ENCODE results near the gene TNIP1. TPM values are rescaled to one million over a fixed set of nuclear protein-coding genes. Genes with fewer than 3 reads are reported as not detected.
A peak's percentile ranks its signal among the peaks of the same experiment; 100 is the strongest.

TNIP1 gene
- total and polyA plus RNA-seq, 2 experiments from 2014 or later, result 94.9 to 134 TPM

- Histone ChIP-seq H3K36me3 (peaks cover 20% of the 10 kb centered on the region), H3K27ac (no peak overlapping the region), H3K4me3 (no peak overlapping the region), H3K4me1 (ENCODE audit: low read depth) (peaks cover 12% of the 10 kb centered on the region), H3K9me3 (ENCODE audit: low read depth) (no peaks in the 10 kb centered on the region), H3K27me3 (no peaks in the 10 kb centered on the region)
- no peak for DNase-seq (ENCODE audit: low read depth in 1 of 2, low spot score in 1 of 2)
- TF ChIP-seq CTCF (IDR thresholded peaks at IDR 0.05; ENCODE audit: low read depth, low read length), result no peak
Observed at GRCh38 chr5:151064916-151065499, 15.8 kb downstream of the TNIP1 start.

- H3K4me1 ChIP-seq (ENCODE audit: low read depth), result peaks cover 12% of the 10 kb centered on the region
- no peaks in the 10 kb centered on the region for H3K27me3 ChIP-seq
- H3K4me3 ChIP-seq, result no peak overlapping the region
- TF ChIP-seq CTCF (IDR thresholded peaks at IDR 0.05; ENCODE audit: low read depth, low read length), result no peak
- H3K9me3 ChIP-seq (ENCODE audit: low read depth), result no peaks in the 10 kb centered on the region
- peaks cover 20% of the 10 kb centered on the region for H3K36me3 ChIP-seq
- DNase-seq (ENCODE audit: low read depth in 1 of 2, low spot score in 1 of 2), result peak; percentile 28 to 79
- peak overlapping the region; percentile 84 for H3K27ac ChIP-seq
Observed at GRCh38 chr5:151063142-151063989, 17.5 kb downstream of the TNIP1 start.

GRCh38 chr5:151062405-151063141 is 18.3 kb downstream of the TNIP1 start:
- no peaks in the 10 kb centered on the region for H3K27me3 ChIP-seq
- DNase-seq (ENCODE audit: low read depth in 1 of 2, low spot score in 1 of 2), result no peak
- no peak overlapping the region for H3K27ac ChIP-seq
- H3K36me3 ChIP-seq, result peaks cover 22% of the 10 kb centered on the region
- no peaks in the 10 kb centered on the region for H3K9me3 ChIP-seq (ENCODE audit: low read depth)
- peaks cover 12% of the 10 kb centered on the region for H3K4me1 ChIP-seq (ENCODE audit: low read depth)
- no peak for TF ChIP-seq CTCF (IDR thresholded peaks at IDR 0.05; ENCODE audit: low read depth, low read length)
- no peak overlapping the region for H3K4me3 ChIP-seq

- no peak overlapping the region for H3K27ac ChIP-seq
- H3K9me3 ChIP-seq (ENCODE audit: low read depth), result no peaks in the 10 kb centered on the region
- peaks cover 12% of the 10 kb centered on the region for H3K4me1 ChIP-seq (ENCODE audit: low read depth)
- H3K4me3 ChIP-seq, result no peak overlapping the region
- peaks cover 25% of the 10 kb centered on the region for H3K36me3 ChIP-seq
- no peak for TF ChIP-seq CTCF (IDR thresholded peaks at IDR 0.05; ENCODE audit: low read depth, low read length)
- H3K27me3 ChIP-seq, result no peaks in the 10 kb centered on the region
- no peak for DNase-seq (ENCODE audit: low read depth in 1 of 2, low spot score in 1 of 2)
Observed at GRCh38 chr5:151060742-151061141, 20.1 kb downstream of the TNIP1 start.

- H3K27ac ChIP-seq, result no peak overlapping the region
- no peaks in the 10 kb centered on the region for H3K9me3 ChIP-seq (ENCODE audit: low read depth)
- H3K4me1 ChIP-seq (ENCODE audit: low read depth), result peaks cover 10% of the 10 kb centered on the region
- no peak for DNase-seq (ENCODE audit: low read depth in 1 of 2, low spot score in 1 of 2)
- peaks cover 25% of the 10 kb centered on the region for H3K36me3 ChIP-seq
- no peaks in the 10 kb centered on the region for H3K27me3 ChIP-seq
- H3K4me3 ChIP-seq, result no peak overlapping the region
- TF ChIP-seq CTCF (IDR thresholded peaks at IDR 0.05; ENCODE audit: low read depth, low read length), result no peak
Observed at GRCh38 chr5:151058891-151059489, 21.8 kb downstream of the TNIP1 start.
